ES-I3 (cell line): ENCODE data around the gene GXYLT2.

Source experiments
- H3K36me3 ChIP-seq: 2 replicates; pipeline ENCODE4 v1.6.1; 2013; ENCODE audit warnings: mild to moderate bottlenecking, low read length, control low read depth, moderate library complexity; ENCODE audit not compliant: insufficient read depth
- H3K4me1 ChIP-seq: 2 replicates; pipeline ENCODE4 v1.6.1; 2013; ENCODE audit warnings: mild to moderate bottlenecking, control low read depth, low read length; ENCODE audit not compliant: insufficient read depth
- H3K9ac ChIP-seq: 2 replicates; pipeline ENCODE4 v1.6.1; 2013; ENCODE audit warnings: low read depth, mild to moderate bottlenecking, low read length, moderate library complexity
- H3K9me3 ChIP-seq: 2 replicates; pipeline ENCODE4 v1.6.1; 2013; ENCODE audit warnings: mild to moderate bottlenecking, low read length, moderate library complexity; ENCODE audit not compliant: control insufficient read depth, insufficient read depth

The GXYLT2 gene

GRCh38 chr3:72962317-72962716, 74.5 kb downstream of the GXYLT2 start:
- no peak overlapping the region for H3K9ac ChIP-seq
- no peaks in the 10 kb centered on the region for H3K36me3 ChIP-seq
- H3K4me1 ChIP-seq = peaks cover 3% of the 10 kb centered on the region; the same call in 1 of the 2 replicates
- no peaks in the 10 kb centered on the region for H3K9me3 ChIP-seq

- no peaks in the 10 kb centered on the region for H3K36me3 ChIP-seq
- H3K9me3 ChIP-seq = no peaks in the 10 kb centered on the region
- H3K9ac ChIP-seq = no peak overlapping the region
- no peaks in the 10 kb centered on the region for H3K4me1 ChIP-seq
Observed at GRCh38 chr3:72964633-72965032, 76.8 kb downstream of the GXYLT2 start.

- H3K9ac ChIP-seq = no peak overlapping the region
- no peaks in the 10 kb centered on the region for H3K36me3 ChIP-seq
- no peaks in the 10 kb centered on the region for H3K4me1 ChIP-seq
- no peaks in the 10 kb centered on the region for H3K9me3 ChIP-seq
Observed at GRCh38 chr3:72968266-72968664, 80.4 kb downstream of the GXYLT2 start.

- no peaks in the 10 kb centered on the region for H3K36me3 ChIP-seq
- no peaks in the 10 kb centered on the region for H3K9me3 ChIP-seq
- no peak overlapping the region for H3K9ac ChIP-seq
- H3K4me1 ChIP-seq = no peaks in the 10 kb centered on the region; the same call in 1 of the 2 replicates
Observed at GRCh38 chr3:72969766-72970165, 81.9 kb downstream of the GXYLT2 start.

- Histone ChIP-seq H3K4me1 (peaks cover 5% of the 10 kb centered on the region; the same call in 1 of the 2 replicates), H3K9me3 (no peaks in the 10 kb centered on the region), H3K9ac (no peak overlapping the region), H3K36me3 (no peaks in the 10 kb centered on the region)
Observed at GRCh38 chr3:72970942-72971341, 83.1 kb downstream of the GXYLT2 start.

- H3K36me3 ChIP-seq = no peaks in the 10 kb centered on the region
- no peaks in the 10 kb centered on the region for H3K9me3 ChIP-seq
- H3K4me1 ChIP-seq = peaks cover 5% of the 10 kb centered on the region; the same call in 1 of the 2 replicates
- H3K9ac ChIP-seq = no peak overlapping the region
Observed at GRCh38 chr3:72972706-72973030, 84.8 kb downstream of the GXYLT2 start.

GRCh38 chr3:72973031-72973723, 85.3 kb downstream of the GXYLT2 start:
- H3K4me1 ChIP-seq = peaks cover 5% of the 10 kb centered on the region; the same call in 1 of the 2 replicates
- H3K36me3 ChIP-seq = no peaks in the 10 kb centered on the region
- no peak overlapping the region for H3K9ac ChIP-seq
- no peaks in the 10 kb centered on the region for H3K9me3 ChIP-seq

GRCh38 chr3:72973786-72974185, 85.9 kb downstream of the GXYLT2 start:
- Histone ChIP-seq H3K36me3 (no peaks in the 10 kb centered on the region), H3K4me1 (peaks cover 5% of the 10 kb centered on the region; the same call in 1 of the 2 replicates), H3K9me3 (no peaks in the 10 kb centered on the region), H3K9ac (no peak overlapping the region)

- peaks cover 5% of the 10 kb centered on the region; the same call in 1 of the 2 replicates for H3K4me1 ChIP-seq
- no peaks in the 10 kb centered on the region for H3K9me3 ChIP-seq
- H3K9ac ChIP-seq = no peak overlapping the region
- H3K36me3 ChIP-seq = no peaks in the 10 kb centered on the region
Observed at GRCh38 chr3:72974956-72975355, 87.1 kb downstream of the GXYLT2 start.

- no peaks in the 10 kb centered on the region for H3K36me3 ChIP-seq
- H3K9me3 ChIP-seq = no peaks in the 10 kb centered on the region
- peaks cover 5% of the 10 kb centered on the region; the same call in 1 of the 2 replicates for H3K4me1 ChIP-seq
- H3K9ac ChIP-seq = no peak overlapping the region
Observed at GRCh38 chr3:72976281-72976741, 88.5 kb downstream of the GXYLT2 start.

GRCh38 chr3:72977060-72977808, 89.4 kb downstream of the GXYLT2 start:
- H3K9me3 ChIP-seq = no peaks in the 10 kb centered on the region
- H3K4me1 ChIP-seq = peaks cover 5% of the 10 kb centered on the region; the same call in 1 of the 2 replicates
- H3K36me3 ChIP-seq = no peaks in the 10 kb centered on the region
- no peak overlapping the region for H3K9ac ChIP-seq

- Histone ChIP-seq H3K4me1 (no peaks in the 10 kb centered on the region), H3K36me3 (no peaks in the 10 kb centered on the region), H3K9ac (no peak overlapping the region), H3K9me3 (peaks cover 12% of the 10 kb centered on the region)
Observed at GRCh38 chr3:72982609-72983366, 94.9 kb downstream of the GXYLT2 start.

- peaks cover 12% of the 10 kb centered on the region for H3K9me3 ChIP-seq
- H3K4me1 ChIP-seq = no peaks in the 10 kb centered on the region
- no peaks in the 10 kb centered on the region for H3K36me3 ChIP-seq
- no peak overlapping the region for H3K9ac ChIP-seq
Observed at GRCh38 chr3:72985576-72985975, 97.7 kb downstream of the GXYLT2 start.

GRCh38 chr3:72990701-72991395, 103.0 kb downstream of the GXYLT2 start:
- Histone ChIP-seq H3K9me3 (peaks cover 2% of the 10 kb centered on the region; the same call in 1 of the 2 replicates), H3K36me3 (no peaks in the 10 kb centered on the region), H3K4me1 (no peaks in the 10 kb centered on the region; the same call in 1 of the 2 replicates), H3K9ac (no peak overlapping the region)
